Ovary (tissue), 9 donors: ENCODE data around the gene IGFBP1. TPM values are rescaled to one million over a fixed set of nuclear protein-coding genes. Genes with fewer than 3 reads are reported as not detected.

Source experiments
- DNase-seq, 5 donors: peaks; one replicate each; pipeline ENCODE4 v3.0.0-alpha.2; 2019 to 2020
- H3K27ac ChIP-seq, 2 donors: fragments of 200-600 bp; one replicate each; pipeline versions ENCODE4 v1.5.1 to v1.8.0; 2019 to 2022
- H3K27me3 ChIP-seq: fragments of 200-600 bp; one replicate; pipeline ENCODE4 v1.8.0; 2022
- H3K36me3 ChIP-seq: fragments of 200-600 bp; sonication (generic); one replicate; pipeline ENCODE4 v1.5.1; 2019
- H3K4me1 ChIP-seq: one replicate; pipeline ENCODE4 v1.8.1; 2013; ENCODE audit warnings: mild to moderate bottlenecking, moderate library complexity; ENCODE audit not compliant: insufficient read depth
- H3K4me3 ChIP-seq: fragments of 200-600 bp; sonication (generic); one replicate; pipeline ENCODE4 v1.5.1; 2017
- H3K9me3 ChIP-seq, 2 donors: fragments of 200-600 bp in 1 of 2; sonication (generic) in 1 of 2; one replicate each; pipeline versions ENCODE4 v1.5.1 to v1.8.1; 2013 to 2019; ENCODE audit warnings: mild to moderate bottlenecking in 1 of 2, moderate library complexity in 1 of 2
- CTCF ChIP-seq, 3 donors: fragments of 450-650 bp in 2 of 3; fragments of 200-600 bp in 1 of 3; IDR thresholded peaks; one replicate each; pipeline versions ENCODE4 v1.5.1 to v1.8.0; 2016 to 2022; ENCODE audit warnings: antibody characterized with exemption in 3 of 3, mild to moderate bottlenecking in 1 of 3
- EP300 ChIP-seq: sonication (generic); formaldehyde crosslinking; IDR thresholded peaks from one replicate; pipeline ENCODE4 v1.6.1; 2017; ENCODE audit warnings: antibody characterized with exemption
- POLR2A ChIP-seq: fragments of 450-650 bp; IDR thresholded peaks from one replicate; pipeline ENCODE4 v1.6.1; 2017; ENCODE audit warnings: antibody characterized with exemption, mild to moderate bottlenecking, moderate library complexity
- WGBS, 3 donors: extraction: QIAGEN DNeasy Blood & Tissue Kit in 1 of 3; methylation state at CpG; one replicate each; pipeline versions ENCODE4 v1.1.5 to v1.1.7; 2013 to 2017; 5-methylcytosine and 5-hydroxymethylcytosine counted together
- intact Hi-C, 4 donors: fragments of 100-400 bp; cut with DNase I; formaldehyde crosslinking; loops; one replicate each; pipeline versions ENCODE4 v1.11.0 to v1.15.1; 2022 to 2023
- polyA plus RNA-seq, 2 donors: library from polyadenylated mRNA; stranded (reverse); fragments of 200-250 nt in 1 of 2; fragments of 350-450 nt in 1 of 2; fragmentation: Illumina TruSeq in 1 of 2; extraction: RNeasy Lipid Tissue Mini Kit (QIAGEN cat#74804) in 1 of 2; gene quantifications; one replicate each; pipeline ENCODE4 v1.2.3, GENCODE V29; 2013 to 2014
- total RNA-seq, 7 donors: library from RNA; depleted of rRNA in 2 of 7; stranded (reverse); fragments of >200 nt in 2 of 7; fragmentation: NEBNext Ultra II Directional in 3 of 7; extraction: Animal tissue kit (Norgen Biotek cat#: 25700) in 3 of 7; gene quantifications; one replicate each; pipeline versions ENCODE4 v1.1.0 to v1.2.4, GENCODE V29; 2016 to 2023
- donor health status: DM: no; HTN: no; CAD: no; lungs with moderate emphysema.
- donor health status: DM: no; HTN: no; CAD: no.
- donor health status: Bipolar disorder and iron deficiency.
- donor health status: DM: yes; HTN: yes; CAD: no.
- donor health status: DM: no; HTN: no; CAD: no.
- donor health status: DM: yes; HTN: yes; CAD: no.

The IGFBP1 gene
- total and polyA plus RNA-seq, 9 donors = 1.1 to 197 (median 3.7) TPM; not detected in 1

- Histone ChIP-seq H3K9me3 (peaks cover 0 to 5% of the 10 kb centered on the region in 2 donors), H3K27me3 (no peaks in the 10 kb centered on the region), H3K27ac (no peak overlapping the region), H3K4me3 (no peak overlapping the region), H3K4me1 (no peaks in the 10 kb centered on the region), H3K36me3 (no peaks in the 10 kb centered on the region)
- 89 to 97% (median 93%) methylated on average over 2 of the region's 2 CpGs for WGBS, 3 donors
- intact Hi-C loops = no loop called here
- TF ChIP-seq CTCF (IDR thresholded peaks at IDR 0.05) = no peak
- no peak for TF ChIP-seq POLR2A
- TF ChIP-seq EP300 = no peak
- DNase-seq = no peak
These were observed 11.8 kb upstream of the IGFBP1 start for GRCh38 chr7:45876519-45876918.

- Histone ChIP-seq H3K36me3 (no peaks in the 10 kb centered on the region), H3K27ac (no peak overlapping the region), H3K27me3 (no peaks in the 10 kb centered on the region), H3K4me1 (no peaks in the 10 kb centered on the region), H3K4me3 (no peak overlapping the region), H3K9me3 (peaks cover 0 to 5% of the 10 kb centered on the region in 2 donors)
- intact Hi-C loops = no loop called here
- TF ChIP-seq CTCF (IDR thresholded peaks at IDR 0.05) = no peak
- no peak for TF ChIP-seq EP300
- TF ChIP-seq POLR2A = no peak
- no peak for DNase-seq
- 27 to 58% (median 31%) methylated on average over 3 of the region's 3 CpGs for WGBS, 3 donors
These were observed 9.7 kb upstream of the IGFBP1 start for GRCh38 chr7:45878457-45879144.

- peaks cover 0 to 5% of the 10 kb centered on the region in 2 donors for H3K9me3 ChIP-seq
- H3K4me1 ChIP-seq = no peaks in the 10 kb centered on the region
- H3K4me3 ChIP-seq = no peak overlapping the region
- WGBS, 3 donors = 92 to 94% (median 92%) methylated on average over 7 of the region's 7 CpGs
- no peak for DNase-seq
- intact Hi-C loops = no loop called here
- H3K27ac ChIP-seq = no peak overlapping the region
- no peak for TF ChIP-seq CTCF (IDR thresholded peaks at IDR 0.05)
- no peaks in the 10 kb centered on the region for H3K27me3 ChIP-seq
- no peaks in the 10 kb centered on the region for H3K36me3 ChIP-seq
These were observed 7.8 kb upstream of the IGFBP1 start for GRCh38 chr7:45880433-45880860.

- WGBS, 3 donors = 85 to 88% (median 87%) methylated on average over 9 of the region's 9 CpGs
- Histone ChIP-seq H3K4me1 (no peaks in the 10 kb centered on the region), H3K4me3 (no peak overlapping the region), H3K27me3 (no peaks in the 10 kb centered on the region), H3K27ac (no peak overlapping the region), H3K36me3 (no peaks in the 10 kb centered on the region), H3K9me3 (peaks cover 0 to 5% of the 10 kb centered on the region in 2 donors)
- TF ChIP-seq CTCF (IDR thresholded peaks at IDR 0.05) = no peak
- TF ChIP-seq POLR2A = no peak
- no peak for TF ChIP-seq EP300
- no peak for DNase-seq
- intact Hi-C loops = no loop called here
These were observed 7.0 kb upstream of the IGFBP1 start for GRCh38 chr7:45881280-45881758.
